Endothelial cell of umbilical vein (primary cell): Measurements from ENCODE around the gene AGO1. TPM values are rescaled to one million over a fixed set of nuclear protein-coding genes. Genes with fewer than 3 reads are reported as not detected.

ENCODE experiments used
- BruUV-seq: library from RNA; stranded (reverse); fragments of 400-500 nt; replicated peaks from 2 replicates; lab custom pipeline; 2021; lab: Mats Ljungman, UMichigan
- CTCF ChIA-PET: fragments of 300-600, 350-600 bp; sonication (Branson Sonifier 250); formaldehyde crosslinking; loops from one replicate; lab custom pipeline; 2021; ENCODE audit warnings: antibody characterized with exemption, inconsistent platforms; lab: Charles Lee
- POLR2A ChIA-PET: fragments of 300-600, 350-600 bp; sonication (Branson Sonifier 250); formaldehyde crosslinking; loops from one replicate; lab custom pipeline; 2021; ENCODE audit warnings: antibody characterized with exemption, inconsistent platforms; lab: Charles Lee
- DNase-seq: peaks from one replicate; pipeline ENCODE4 v3.0.0-alpha.2; 2011; ENCODE audit warnings: low read depth, low spot score
- FAIRE-seq: peaks from 2 replicates; lab custom pipeline; 2011; peaks lifted over from hg19 to GRCh38; lab: Jason Lieb, UNC
- H2AFZ ChIP-seq: 2 replicates; pipeline ENCODE4 v1.6.0; 2012; ENCODE audit warnings: low read depth, low read length, control low read depth, inconsistent platforms
- H3K27ac ChIP-seq: 2 replicates; pipeline ENCODE4 v1.5.1; 2011; ENCODE audit warnings: low read depth, mild to moderate bottlenecking, control low read depth, low read length, moderate library complexity; ENCODE audit not compliant: insufficient read depth
- H3K27me3 ChIP-seq, 2 experiments: 2 replicates each; pipeline versions ENCODE4 v1.6.0 to v1.6.1; 2011; ENCODE audit warnings: low read length in 2 of 2, mixed read lengths in 1 of 2; ENCODE audit not compliant: control insufficient read depth in 2 of 2, insufficient read depth in 2 of 2
- H3K36me3 ChIP-seq, 2 experiments: 2 replicates in 1 of 2; 3 replicates in 1 of 2; pipeline ENCODE4 v1.5.1; 2011; ENCODE audit warnings: low read length in 2 of 2, mild to moderate bottlenecking in 1 of 2, moderate library complexity in 1 of 2; ENCODE audit not compliant: control insufficient read depth in 2 of 2, insufficient read depth in 2 of 2; ENCODE audit errors: extremely low read depth in 1 of 2
- H3K4me1 ChIP-seq: 3 replicates; pipeline ENCODE4 v1.5.1; 2011; ENCODE audit warnings: mild to moderate bottlenecking, low read length; ENCODE audit not compliant: control insufficient read depth, insufficient read depth; ENCODE audit errors: extremely low read depth
- H3K4me2 ChIP-seq: 2 replicates; pipeline ENCODE4 v1.6.1; 2011; ENCODE audit warnings: low read length, control low read depth, mixed read lengths; ENCODE audit not compliant: insufficient read depth
- H3K4me3 ChIP-seq, 3 experiments: fragments of 200-600 bp in 1 of 3; sonication (generic), shearing (Covaris generic) in 1 of 3; replicated peaks in 1 of 3; 2 replicates each; pipeline ENCODE4 v1.5.1; 2011 to 2016; ENCODE audit warnings: control low read depth in 3 of 3, low read length in 3 of 3, mild to moderate bottlenecking in 2 of 3, inconsistent platforms in 1 of 3, low read depth in 1 of 3, moderate library complexity in 1 of 3; ENCODE audit not compliant: insufficient read depth in 1 of 3
- H3K79me2 ChIP-seq: 2 replicates; pipeline ENCODE4 v1.6.0; 2012; ENCODE audit warnings: low read length, inconsistent platforms; ENCODE audit not compliant: control insufficient read depth, insufficient read depth
- H3K9ac ChIP-seq: replicated peaks from 2 replicates; pipeline ENCODE3; 2011; ENCODE audit warnings: low read length, control low read depth; ENCODE audit not compliant: insufficient read depth; ENCODE audit errors: extremely low read depth
- H3K9me1 ChIP-seq: replicated peaks from 3 replicates; pipeline ENCODE4 v1.6.0; 2011; ENCODE audit warnings: mild to moderate bottlenecking, low read length; ENCODE audit not compliant: control insufficient read depth, insufficient read depth; ENCODE audit errors: extremely low read depth
- H3K9me3 ChIP-seq: replicated peaks from 2 replicates; pipeline ENCODE4 v1.5.1; 2012; ENCODE audit warnings: low read length, inconsistent platforms; ENCODE audit not compliant: control insufficient read depth, insufficient read depth
- H4K20me1 ChIP-seq: replicated peaks from 2 replicates; pipeline ENCODE3; 2011; ENCODE audit warnings: mild to moderate bottlenecking, low read length; ENCODE audit not compliant: control insufficient read depth, insufficient read depth; ENCODE audit errors: extremely low read depth
- CTCF ChIP-seq, 2 donors: IDR thresholded peaks; 1 replicate in 1 of 2; 2 replicates in 1 of 2; pipeline ENCODE4 v1.5.1; 2011; ENCODE audit warnings: low read length in 2 of 2, mild to moderate bottlenecking in 2 of 2, moderate library complexity in 2 of 2, control low read depth in 1 of 2, inconsistent platforms in 1 of 2, low read depth in 1 of 2; ENCODE audit not compliant: insufficient read depth in 1 of 2; ENCODE audit errors: extremely low read depth in 1 of 2
- EZH2 ChIP-seq: IDR thresholded peaks from 2 replicates; pipeline ENCODE4 v1.6.1; 2012; ENCODE audit warnings: borderline replicate concordance, low read depth, mild to moderate bottlenecking, moderate library complexity, low read length, inconsistent platforms; ENCODE audit not compliant: severe bottlenecking
- FOS ChIP-seq: IDR thresholded peaks from 2 replicates; pipeline ENCODE4 v1.6.1; 2011; ENCODE audit warnings: mild to moderate bottlenecking, low read length, moderate library complexity, borderline replicate concordance; ENCODE audit not compliant: insufficient read depth
- GATA2 ChIP-seq: IDR thresholded peaks from 2 replicates; pipeline ENCODE4 v1.7.0; 2011; ENCODE audit warnings: low read depth, mild to moderate bottlenecking, moderate library complexity, mixed read lengths, low read length; ENCODE audit not compliant: insufficient read length, insufficient read depth
- JUN ChIP-seq: IDR thresholded peaks from 2 replicates; pipeline ENCODE4 v1.6.1; 2011; ENCODE audit warnings: borderline replicate concordance, low read depth; ENCODE audit not compliant: insufficient read length, insufficient read depth
- MAX ChIP-seq: IDR thresholded peaks from 2 replicates; pipeline ENCODE4 v1.6.1; 2011; ENCODE audit not compliant: insufficient read depth, insufficient read length
- MYC ChIP-seq: IDR thresholded peaks from one replicate; pipeline ENCODE4 v1.6.1; 2011; ENCODE audit warnings: mild to moderate bottlenecking, low read depth, low read length
- POLR2A ChIP-seq: IDR thresholded peaks from 2 replicates; pipeline ENCODE4 v1.6.1; 2012; ENCODE audit warnings: low read depth, mild to moderate bottlenecking, control low read depth, low read length
- POLR2AphosphoS5 ChIP-seq: IDR thresholded peaks from 2 replicates; pipeline ENCODE4 v1.6.1; 2012; ENCODE audit warnings: low read depth, mild to moderate bottlenecking, control low read depth, low read length, moderate library complexity; ENCODE audit not compliant: insufficient read depth
- dilution Hi-C: fragments of 300-500 bp; cut with MboI; formaldehyde crosslinking; loops from one replicate; pipeline ENCODE4 v1.15.0; 2019; ENCODE audit warnings: low sequenced_read_pairs; ENCODE audit not compliant: extremely low pct_ligation_motif_present
- intact Hi-C: fragments of 100-400 bp; cut with micrococcal nuclease; formaldehyde crosslinking; loops from one replicate; pipeline ENCODE4 v1.10.0; 2022
- polyA plus RNA-seq, 4 experiments: library from polyadenylated mRNA; depleted of rRNA in 3 of 4; stranded (reverse) in 3 of 4; unstranded in 1 of 4; fragments of >200 nt; gene quantifications; 2 replicates each; pipeline versions ENCODE4 v1.2.1 to v1.2.3, GENCODE V29; 2011 to 2012; ENCODE audit warnings: missing spikeins in 1 of 4
- total RNA-seq: library from RNA; stranded (reverse); gene quantifications from 2 replicates; pipeline ENCODE4 v1.2.3, GENCODE V29; 2021

Gene AGO1
- total and polyA plus RNA-seq, 2 donors (not counting 3 experiments of a cell fraction or from before 2014, with no cell fraction given): 10.8 to 31.0 TPM

GRCh38 chr1:35860696-35861095 is 22.3 kb upstream of the AGO1 start:
- Histone ChIP-seq H4K20me1 (no peaks in the 10 kb centered on the region), H3K27me3 (no peaks in the 10 kb centered on the region), H3K4me3 (no peak overlapping the region), H3K79me2 (no peaks in the 10 kb centered on the region), H3K9me1 (no peaks in the 10 kb centered on the region), H3K9ac (no peak overlapping the region), H3K9me3 (no peaks in the 10 kb centered on the region), H3K4me2 (no peak overlapping the region), H3K27ac (no peak overlapping the region), H3K4me1 (no peaks in the 10 kb centered on the region), H2AFZ (no peak overlapping the region), H3K36me3 (no peaks in the 10 kb centered on the region)
- dilution Hi-C loops (no loop called here), intact Hi-C loops (no loop called here)
- CTCF ChIA-PET: no interaction called here
- FAIRE-seq (no peak), DNase-seq (no peak)
- no TSS peak for BruUV-seq
- POLR2A ChIA-PET: no interaction called here
- TF ChIP-seq POLR2A: no peak
- no peak for TF ChIP-seq EZH2
- TF ChIP-seq MAX: no peak
- no peak for TF ChIP-seq JUN

- no peaks in the 10 kb centered on the region for H3K4me1 ChIP-seq
- dilution Hi-C loops: no loop called here
- H3K36me3 ChIP-seq: no peaks in the 10 kb centered on the region
- DNase-seq (no peak), FAIRE-seq (no peak)
- TF ChIP-seq CTCF (IDR thresholded peaks at IDR 0.05; ENCODE audit: extremely low read depth in 1 of 2, insufficient read depth in 1 of 2, low read depth in 1 of 2, low read length in 2 of 2) (no peak), MAX (no peak), MYC (no peak), JUN (no peak), POLR2AphosphoS5 (no peak), POLR2A (no peak), GATA2 (no peak), EZH2 (no peak), FOS (no peak)
- no peaks in the 10 kb centered on the region for H3K27me3 ChIP-seq
- no peaks in the 10 kb centered on the region for H4K20me1 ChIP-seq
- no peaks in the 10 kb centered on the region for H3K9me3 ChIP-seq
- H3K9ac ChIP-seq: no peak overlapping the region
- H2AFZ ChIP-seq: no peak overlapping the region
- H3K4me3 ChIP-seq: no peak overlapping the region
- H3K27ac ChIP-seq: no peak overlapping the region
- H3K4me2 ChIP-seq: no peak overlapping the region
- BruUV-seq: no TSS peak
- ChIA-PET CTCF (no interaction called here), POLR2A (no interaction called here)
- intact Hi-C loops: no loop called here
- H3K9me1 ChIP-seq: no peaks in the 10 kb centered on the region
- H3K79me2 ChIP-seq: no peaks in the 10 kb centered on the region
Measured at GRCh38 chr1:35863136-35863535, 19.9 kb upstream of the AGO1 start.
